Activated CD4-positive, alpha-beta T cell treated with anti-CD3 and anti-CD28 coated beads, Interleukin-2, amount 50 U/mL, for 48 hours (primary cell): ENCODE measurements around the gene FUT2.
"Not testable (repeated sequence)": the region's sequence is repeated elsewhere in the genome, so short reads cannot be mapped to it uniquely, and the experiment has no call there.

Experiments used
- DNase-seq, 2 experiments: peaks; one replicate each; pipeline ENCODE4 v3.0.0-alpha.2; 2020

Gene FUT2

GRCh38 chr19:48671446-48671995 lies 24.2 kb upstream of the FUT2 start:
- DNase-seq: no peak

DNA sequence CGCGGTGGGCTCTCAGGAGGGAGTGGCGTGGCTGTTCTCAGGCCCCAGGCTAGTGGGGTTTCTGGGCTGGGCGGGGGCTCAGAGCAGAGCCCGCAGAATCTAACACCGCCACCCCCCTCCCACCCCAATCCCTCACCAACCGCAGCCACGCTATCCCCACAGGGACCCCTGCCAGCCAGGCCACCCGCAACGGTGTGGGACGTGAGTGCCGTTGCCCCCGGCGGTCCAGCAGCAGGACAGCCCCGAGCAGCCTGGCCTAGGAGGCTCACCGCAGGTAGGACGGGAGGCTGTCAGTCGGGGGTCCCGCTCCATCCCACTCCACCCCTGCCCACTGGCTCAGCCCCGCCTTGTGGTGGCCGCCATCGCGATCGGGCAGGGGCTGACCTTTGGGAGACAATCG lies 22.8 kb upstream of the FUT2 start, which contains the start of gene NTN5:
NTN5 (minus strand) TSS at position 24 of the 400 bp plus-strand sequence. CDS start 2,031 bp downstream, outside the sequence.
- DNase-seq: no peak

DNA sequence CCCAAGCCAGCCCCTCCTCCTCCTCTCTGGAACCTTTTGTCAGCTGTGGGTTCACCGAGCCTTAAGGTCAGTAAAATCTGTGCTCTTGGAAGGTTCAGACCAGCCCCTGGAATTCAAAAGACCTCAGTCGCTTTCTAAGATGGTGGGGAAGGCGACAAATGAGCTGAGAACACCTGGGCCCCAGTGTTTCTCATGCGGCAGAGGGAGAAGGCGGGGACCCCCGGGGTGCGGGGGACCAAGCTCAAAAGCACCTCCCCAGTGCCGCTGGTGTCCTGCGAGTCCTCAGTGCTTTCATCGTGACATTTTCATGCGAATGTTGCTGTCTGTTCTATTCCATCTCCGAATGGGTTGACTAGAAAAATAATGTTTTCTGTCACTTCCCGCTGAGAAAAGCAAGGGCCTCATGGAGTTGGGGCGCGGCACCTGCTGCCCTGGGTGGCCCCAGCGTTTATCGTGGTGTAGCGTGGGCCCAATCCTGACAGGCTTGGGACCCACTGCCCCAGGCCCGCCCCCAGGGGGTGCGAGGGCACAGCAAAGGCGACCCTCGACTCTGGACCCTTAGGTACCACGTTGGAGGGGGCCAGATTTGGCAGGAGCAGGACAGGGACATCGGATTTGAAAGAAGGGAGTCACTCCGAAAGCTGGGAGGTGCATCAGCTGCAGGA lies 22.2 kb upstream of the FUT2 start:
- no peak for DNase-seq

- DNase-seq: no peak
Observed at GRCh38 chr19:48674216-48674809, 21.5 kb upstream of the FUT2 start.

- peak; percentile 77 to 82 for DNase-seq
Observed at GRCh38 chr19:48674921-48675824, 20.6 kb upstream of the FUT2 start.

DNA sequence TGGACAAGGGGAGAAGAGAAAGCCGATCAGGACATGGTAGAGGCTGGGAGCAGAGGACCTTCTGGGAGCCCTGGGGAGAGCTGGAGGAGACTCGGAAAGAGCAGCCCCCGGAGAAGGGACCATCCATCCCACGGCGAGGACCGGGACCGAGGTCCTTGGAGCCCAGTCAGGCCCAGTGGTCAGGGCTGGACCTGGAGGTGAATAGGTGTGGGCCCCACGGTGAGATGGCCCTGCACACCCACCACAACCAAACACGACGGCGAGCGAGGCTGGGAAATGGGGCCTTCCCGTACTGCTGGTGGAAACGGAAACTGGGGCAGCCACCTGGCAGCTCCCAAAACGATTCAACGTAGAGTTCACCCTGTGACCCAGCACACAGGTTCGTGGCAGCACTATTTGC lies 19.3 kb upstream of the FUT2 start:
- no peak for DNase-seq

DNA sequence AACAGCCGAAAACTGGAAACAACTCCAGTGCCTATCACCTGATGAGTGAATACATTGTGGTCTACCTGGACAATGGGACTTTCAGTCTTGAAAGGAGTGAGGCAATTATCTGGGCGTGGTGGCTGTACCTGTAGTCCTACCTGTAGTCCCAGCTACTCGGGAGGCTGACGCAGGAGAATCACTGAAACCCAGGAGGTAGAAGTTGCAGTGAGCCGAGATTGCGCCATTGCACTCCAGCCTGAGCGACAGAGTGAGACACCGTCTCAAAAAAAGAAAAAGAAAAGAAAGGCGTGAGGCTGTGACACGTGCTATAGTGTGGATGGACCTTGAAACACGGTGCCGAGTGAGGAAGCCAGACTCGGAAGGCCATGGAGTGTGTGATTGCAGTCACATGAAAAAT lies 18.9 kb upstream of the FUT2 start:
- DNase-seq: no peak

GRCh38 chr19:48678201-48678600 lies 17.6 kb upstream of the FUT2 start:
- no peak for DNase-seq

DNA sequence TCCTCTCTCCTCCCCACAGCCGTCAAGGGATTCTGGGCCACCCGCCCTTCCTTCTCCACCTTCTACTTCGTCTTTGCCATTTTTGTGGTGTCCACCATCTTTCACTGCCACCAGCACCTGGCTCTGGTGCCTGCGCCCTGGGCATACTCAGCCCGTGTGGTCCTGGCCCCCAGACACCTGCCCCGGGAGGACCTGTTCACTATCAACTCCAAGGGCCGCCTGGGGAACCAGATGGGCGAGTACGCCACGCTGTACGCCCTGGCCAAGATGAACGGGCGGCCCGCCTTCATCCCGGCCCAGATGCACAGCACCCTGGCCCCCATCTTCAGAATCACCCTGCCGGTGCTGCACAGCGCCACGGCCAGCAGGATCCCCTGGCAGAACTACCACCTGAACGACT lies 15.8 kb upstream of the FUT2 start:
- DNase-seq: not testable (repeated sequence)

DNA sequence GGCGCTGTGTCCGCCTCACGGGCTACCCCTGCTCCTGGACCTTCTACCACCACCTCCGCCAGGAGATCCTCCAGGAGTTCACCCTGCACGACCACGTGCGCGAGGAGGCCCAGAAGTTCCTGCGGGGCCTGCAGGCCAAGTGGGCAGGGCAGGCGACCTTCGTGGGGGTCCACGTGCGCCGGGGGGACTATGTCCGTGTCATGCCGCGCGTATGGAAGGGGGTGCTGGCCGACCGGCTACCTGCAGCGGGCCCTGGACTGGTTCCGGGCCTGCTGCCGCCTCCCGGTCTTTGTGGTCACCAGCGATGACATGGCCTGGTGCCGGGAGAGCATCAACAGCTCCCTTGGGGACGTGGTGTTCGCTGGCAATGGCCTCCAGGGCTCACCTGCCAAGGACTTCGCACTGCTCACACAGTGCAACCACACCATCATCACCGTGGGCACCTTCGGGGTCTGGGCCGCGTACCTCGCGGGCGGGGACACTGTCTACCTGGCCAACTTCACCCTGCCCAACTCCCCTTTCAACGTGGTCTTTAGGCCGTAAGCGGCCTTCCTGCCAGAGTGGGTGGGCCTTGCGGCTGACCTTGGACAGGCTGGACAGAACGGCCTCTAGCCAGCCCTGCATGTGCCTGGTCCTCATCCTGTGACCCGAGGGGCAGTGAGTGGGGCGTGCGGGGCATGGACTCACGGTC lies 15.2 kb upstream of the FUT2 start:
- no peak for DNase-seq

- no peak for DNase-seq
Observed at GRCh38 chr19:48681127-48681470, 14.7 kb upstream of the FUT2 start.

DNA sequence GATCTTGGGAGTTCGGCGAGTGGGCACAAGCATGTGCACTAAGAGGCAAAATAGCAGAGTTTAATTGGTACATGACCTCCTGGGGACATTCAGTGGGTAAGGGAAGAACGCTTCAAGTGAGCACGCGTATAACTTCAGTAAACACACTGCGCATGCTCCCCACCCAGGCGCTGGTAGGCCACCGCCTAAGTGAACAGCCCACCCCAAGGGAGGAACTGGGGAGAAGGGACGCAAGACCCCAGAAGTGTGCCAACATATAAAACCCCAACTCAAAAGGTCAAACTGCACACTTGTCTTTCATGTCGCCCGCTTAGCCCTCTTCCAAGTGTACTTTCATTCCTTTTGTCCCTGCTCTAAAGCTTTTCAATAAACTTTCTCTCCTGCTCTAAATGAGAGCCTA lies 12.4 kb upstream of the FUT2 start:
- no peak for DNase-seq

DNA sequence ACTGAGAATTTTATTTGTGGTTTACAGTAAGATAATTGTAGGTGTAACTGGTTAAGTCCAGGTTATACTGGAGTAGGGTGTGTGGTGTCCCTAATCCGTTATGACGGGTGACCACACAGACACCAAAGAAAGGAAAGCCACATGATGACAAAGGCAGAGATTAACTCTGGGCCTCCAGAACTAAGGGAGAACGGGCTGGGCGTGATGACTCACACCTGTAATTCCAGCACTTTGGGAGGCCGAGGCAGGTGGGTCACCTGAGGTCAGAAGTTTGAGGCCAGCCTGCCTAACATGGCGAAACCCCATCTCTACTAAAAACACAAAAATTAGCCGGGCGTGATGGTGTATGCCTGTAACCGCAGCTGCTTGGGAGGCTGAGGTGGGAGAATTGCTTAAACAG lies 10.2 kb upstream of the FUT2 start:
- DNase-seq: no peak

DNA sequence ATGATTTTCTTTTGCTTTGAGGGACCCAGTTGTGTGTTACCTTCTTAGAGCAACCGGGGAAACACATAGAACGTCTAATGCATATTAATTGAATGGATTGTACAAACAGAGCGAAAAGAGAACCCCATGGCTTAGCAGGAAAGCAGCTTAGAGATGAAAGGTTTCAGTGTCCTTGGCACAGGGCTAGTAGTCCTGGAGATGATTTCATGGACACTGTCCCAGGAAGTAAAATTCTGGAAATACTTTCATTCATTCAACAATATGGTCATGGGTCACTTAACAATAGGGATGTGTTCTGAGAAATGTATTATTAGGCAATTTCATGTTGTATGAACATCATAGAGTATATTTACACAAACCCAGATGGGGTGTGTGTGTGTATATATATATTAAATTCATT lies 9.7 kb upstream of the FUT2 start:
- no peak for DNase-seq

DNA sequence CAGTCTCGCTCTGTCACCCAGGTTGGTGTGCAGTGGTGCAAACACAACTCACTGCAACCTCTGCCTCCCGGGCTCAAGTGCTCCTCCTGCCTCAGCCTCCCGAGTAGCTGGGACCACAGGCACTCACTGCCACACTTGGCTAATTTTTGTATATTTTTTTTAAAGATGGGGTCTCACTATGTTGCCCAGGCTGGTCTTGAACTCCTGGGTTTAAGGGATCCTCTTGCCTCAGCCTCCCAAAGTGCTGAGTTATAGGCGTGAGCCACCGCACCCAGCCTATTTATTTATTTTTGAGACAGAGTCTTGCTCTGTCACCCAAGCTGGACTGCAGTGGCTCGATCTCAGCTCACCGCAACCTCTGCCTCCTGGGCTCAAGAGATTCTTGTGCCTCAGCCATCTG lies 9.1 kb upstream of the FUT2 start:
- not testable (repeated sequence) for DNase-seq

- no peak for DNase-seq
Observed at GRCh38 chr19:48687776-48688175, 8.0 kb upstream of the FUT2 start.

DNA sequence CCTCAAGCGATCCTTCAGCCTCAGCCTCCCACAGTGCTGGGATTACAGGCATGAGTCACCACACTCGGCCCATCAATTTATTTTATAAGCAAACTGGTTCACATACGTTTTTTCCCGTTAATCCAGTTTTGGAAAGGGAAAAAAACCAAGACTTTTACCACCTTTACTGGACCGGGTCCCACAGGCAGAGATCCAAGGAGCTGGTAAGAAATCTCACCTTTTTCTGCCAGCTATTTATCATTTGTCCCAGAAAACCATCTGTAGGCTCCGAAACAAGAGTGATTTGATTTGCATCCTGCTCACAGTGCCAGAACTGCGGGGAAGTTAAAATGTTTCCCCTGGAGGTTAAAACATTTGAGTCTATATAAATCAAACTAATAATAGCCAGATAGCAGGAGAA lies 6.3 kb upstream of the FUT2 start:
- DNase-seq: no peak

- DNase-seq: not testable (repeated sequence)
Observed at GRCh38 chr19:48693629-48694028, 2.1 kb upstream of the FUT2 start.

DNA sequence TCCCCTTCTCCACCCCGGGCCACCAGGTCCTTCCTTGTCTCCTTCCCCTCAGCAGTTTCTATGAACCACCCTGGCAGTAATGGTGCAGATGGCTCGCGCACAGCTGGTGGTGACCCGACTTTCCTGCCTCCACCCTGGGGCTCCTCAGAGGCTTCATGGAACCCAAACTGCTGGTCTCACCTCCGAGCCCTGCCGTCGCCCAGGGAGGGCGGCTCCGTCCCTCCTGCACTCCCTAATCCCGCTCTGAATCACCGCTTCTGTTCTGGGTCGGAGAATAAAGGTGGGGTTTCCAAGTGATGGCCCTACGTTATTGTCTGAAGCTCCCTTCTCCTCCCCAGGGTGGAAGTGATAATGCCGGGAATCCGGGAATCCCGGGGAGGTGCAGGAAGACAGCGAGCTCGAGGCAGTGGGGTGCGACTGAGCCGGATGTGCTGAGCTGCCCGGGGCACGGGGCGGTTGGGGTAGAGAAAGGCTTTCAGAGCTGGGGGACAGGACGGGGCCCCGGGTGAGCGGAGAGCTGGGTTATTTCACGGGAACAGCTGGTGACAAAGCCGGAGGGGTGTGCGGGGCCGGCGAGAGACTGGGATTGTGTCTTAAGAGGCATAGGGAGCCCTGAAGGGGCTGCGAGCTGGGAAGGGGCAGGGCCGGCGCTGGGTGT lies 711 bp downstream of the FUT2 start:
- no peak for DNase-seq

GRCh38 chr19:48698046-48698445 lies 2.3 kb downstream of the FUT2 start:
- DNase-seq: no peak

- DNase-seq: no peak
Observed at GRCh38 chr19:48702701-48703100, 6.9 kb downstream of the FUT2 start.

DNA sequence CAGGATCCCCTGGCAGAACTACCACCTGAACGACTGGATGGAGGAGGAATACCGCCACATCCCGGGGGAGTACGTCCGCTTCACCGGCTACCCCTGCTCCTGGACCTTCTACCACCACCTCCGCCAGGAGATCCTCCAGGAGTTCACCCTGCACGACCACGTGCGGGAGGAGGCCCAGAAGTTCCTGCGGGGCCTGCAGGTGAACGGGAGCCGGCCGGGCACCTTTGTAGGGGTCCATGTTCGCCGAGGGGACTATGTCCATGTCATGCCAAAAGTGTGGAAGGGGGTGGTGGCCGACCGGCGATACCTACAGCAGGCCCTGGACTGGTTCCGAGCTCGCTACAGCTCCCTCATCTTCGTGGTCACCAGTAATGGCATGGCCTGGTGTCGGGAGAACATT lies 7.5 kb downstream of the FUT2 start:
- no peak for DNase-seq

DNA sequence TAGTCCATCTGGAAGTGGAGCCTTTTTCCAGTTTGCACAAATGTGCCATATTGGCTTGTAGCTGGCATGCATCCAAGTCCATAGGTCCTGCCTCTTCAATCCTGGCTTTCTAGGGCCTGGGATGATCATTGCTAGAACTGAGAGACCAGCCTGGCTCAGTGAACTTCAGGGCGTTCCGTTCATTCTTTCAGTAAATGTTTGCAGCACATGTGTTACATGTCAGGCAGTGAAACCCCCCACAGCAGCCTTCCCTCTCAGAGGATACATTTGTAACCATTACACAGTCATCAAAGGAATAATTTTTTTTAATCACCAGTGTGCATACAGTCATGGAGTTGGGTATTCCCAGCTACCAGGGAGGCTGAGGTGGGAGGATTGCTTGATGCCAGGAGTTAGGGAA lies 9.7 kb downstream of the FUT2 start:
- DNase-seq: no peak
